ENCODE results near the gene ZFYVE26. TPM values are rescaled to one million over a fixed set of nuclear protein-coding genes. Genes with fewer than 3 reads are reported as not detected.
"Not testable (repeated sequence)": the region's sequence is repeated elsewhere in the genome, so short reads cannot be mapped to it uniquely, and the experiment has no call there.

Gene ZFYVE26
- total and polyA plus RNA-seq, 12 donors, result 6.6 to 33.6 (median 22.1) TPM

DNA sequence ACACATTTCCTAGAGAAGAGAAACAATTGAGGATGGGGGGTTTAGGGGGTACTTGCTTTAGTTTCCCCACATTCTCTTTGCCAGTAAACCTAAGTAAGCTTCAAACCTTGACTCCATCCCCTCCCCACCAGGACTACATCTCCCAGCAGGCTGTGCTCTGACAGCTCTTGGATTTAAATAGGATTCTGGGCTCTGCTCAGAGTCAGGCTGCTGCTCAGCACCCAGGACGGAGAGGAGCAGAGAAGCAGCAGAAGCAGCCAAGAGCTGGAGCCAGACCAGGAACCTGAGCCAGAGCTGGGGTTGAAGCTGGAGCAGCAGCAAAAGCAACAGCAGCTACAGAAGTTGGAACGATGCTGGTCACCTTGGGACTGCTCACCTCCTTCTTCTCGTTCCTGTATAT, 94.1 kb downstream of the ZFYVE26 start:
- Histone ChIP-seq H3K36me3 (replicated peaks in 1 of 2) (no peaks in the 10 kb centered on the region), H3K27ac (no peak overlapping the region), H3K9me3 (replicated peaks in 1 of 3) (no peaks in the 10 kb centered on the region), H3K4me1 (replicated peaks in 1 of 2) (peaks cover 0 to 10% of the 10 kb centered on the region in 2 donors), H3K27me3 (no peaks in the 10 kb centered on the region), H3K4me3 (no peak overlapping the region)
- intact Hi-C loops (cut with DNase I), result no loop called here
- TF ChIP-seq POLR2A (IDR thresholded peaks at IDR 0.05), result peak; percentile 20 to 45
- TF ChIP-seq, protein P1, sequence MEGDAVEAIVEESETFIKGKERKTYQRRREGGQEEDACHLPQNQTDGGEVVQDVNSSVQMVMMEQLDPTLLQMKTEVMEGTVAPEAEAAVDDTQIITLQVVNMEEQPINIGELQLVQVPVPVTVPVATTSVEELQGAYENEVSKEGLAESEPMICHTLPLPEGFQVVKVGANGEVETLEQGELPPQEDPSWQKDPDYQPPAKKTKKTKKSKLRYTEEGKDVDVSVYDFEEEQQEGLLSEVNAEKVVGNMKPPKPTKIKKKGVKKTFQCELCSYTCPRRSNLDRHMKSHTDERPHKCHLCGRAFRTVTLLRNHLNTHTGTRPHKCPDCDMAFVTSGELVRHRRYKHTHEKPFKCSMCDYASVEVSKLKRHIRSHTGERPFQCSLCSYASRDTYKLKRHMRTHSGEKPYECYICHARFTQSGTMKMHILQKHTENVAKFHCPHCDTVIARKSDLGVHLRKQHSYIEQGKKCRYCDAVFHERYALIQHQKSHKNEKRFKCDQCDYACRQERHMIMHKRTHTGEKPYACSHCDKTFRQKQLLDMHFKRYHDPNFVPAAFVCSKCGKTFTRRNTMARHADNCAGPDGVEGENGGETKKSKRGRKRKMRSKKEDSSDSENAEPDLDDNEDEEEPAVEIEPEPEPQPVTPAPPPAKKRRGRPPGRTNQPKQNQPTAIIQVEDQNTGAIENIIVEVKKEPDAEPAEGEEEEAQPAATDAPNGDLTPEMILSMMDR (IDR thresholded peaks at IDR 0.05), result no peak
- peak; percentile 48 to 81 (median 75) for DNase-seq
- 6 to 13% (median 10%) methylated on average over 3 of the region's 3 CpGs for WGBS, 4 donors

DNA sequence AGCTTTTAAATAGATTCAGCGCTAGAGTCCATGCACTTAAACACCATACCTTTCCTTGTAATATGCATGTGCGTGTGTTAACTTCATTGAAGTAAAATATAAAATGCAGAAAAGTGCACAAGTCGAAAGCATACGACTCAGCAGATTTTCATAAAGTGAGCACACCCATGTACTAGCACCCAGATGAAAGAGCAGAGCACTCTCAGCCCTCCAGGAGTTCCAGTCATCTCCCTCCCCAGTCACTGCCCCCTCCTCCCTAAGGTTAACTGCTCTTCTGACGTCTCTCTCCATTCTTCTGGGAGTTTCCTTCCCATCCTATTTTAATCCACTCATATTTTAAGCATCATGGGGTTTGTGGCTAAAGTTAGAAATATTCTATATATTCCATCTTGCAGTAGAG, 94.5 kb downstream of the ZFYVE26 start:
- TF ChIP-seq, protein P1 (IDR thresholded peaks at IDR 0.05), result no peak
- no peak for TF ChIP-seq POLR2A (IDR thresholded peaks at IDR 0.05)
- no peaks in the 10 kb centered on the region for H3K9me3 ChIP-seq (replicated peaks in 1 of 3)
- H3K4me1 ChIP-seq (replicated peaks in 1 of 2), result peaks cover 0 to 10% of the 10 kb centered on the region in 2 donors
- intact Hi-C loops (cut with DNase I), result no loop called here
- H3K4me3 ChIP-seq, result no peak overlapping the region
- H3K27ac ChIP-seq, result no peak overlapping the region
- 62 to 72% (median 70%) methylated on average over 5 of the region's 5 CpGs for WGBS, 4 donors
- H3K36me3 ChIP-seq (replicated peaks in 1 of 2), result no peaks in the 10 kb centered on the region
- H3K27me3 ChIP-seq, result no peaks in the 10 kb centered on the region
- no peak for DNase-seq

DNA sequence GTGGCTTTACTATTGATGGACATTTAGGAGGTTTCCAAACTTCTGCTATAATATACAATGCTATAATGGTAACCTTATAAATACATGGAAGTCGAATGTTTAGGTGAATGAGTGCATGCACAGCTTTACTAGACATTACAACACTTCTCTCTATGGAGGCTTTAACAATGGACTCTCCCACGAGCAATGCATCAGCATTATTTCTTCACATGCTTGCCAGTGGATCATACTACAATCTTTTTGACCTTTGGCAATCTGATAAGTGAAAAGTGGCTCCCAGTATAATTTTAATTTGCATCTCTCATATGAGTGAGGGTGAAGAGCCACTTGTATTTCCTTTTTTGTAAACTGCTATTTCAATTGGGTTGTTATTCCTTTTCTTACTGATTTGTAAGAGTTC, 96.5 kb downstream of the ZFYVE26 start:
- TF ChIP-seq, protein P1 (IDR thresholded peaks at IDR 0.05), result no peak
- TF ChIP-seq POLR2A (IDR thresholded peaks at IDR 0.05), result no peak
- WGBS, 4 donors, result 36 to 50% (median 45%) methylated on average over 2 of the region's 2 CpGs
- no peaks in the 10 kb centered on the region for H3K27me3 ChIP-seq
- no peaks in the 10 kb centered on the region for H3K9me3 ChIP-seq (replicated peaks in 1 of 3)
- peaks cover 10% of the 10 kb centered on the region in 2 donors for H3K4me1 ChIP-seq (replicated peaks in 1 of 2)
- no peak for DNase-seq
- no peaks in the 10 kb centered on the region for H3K36me3 ChIP-seq (replicated peaks in 1 of 2)
- H3K27ac ChIP-seq, result no peak overlapping the region
- intact Hi-C loops (cut with DNase I), result no loop called here
- H3K4me3 ChIP-seq, result no peak overlapping the region

DNA sequence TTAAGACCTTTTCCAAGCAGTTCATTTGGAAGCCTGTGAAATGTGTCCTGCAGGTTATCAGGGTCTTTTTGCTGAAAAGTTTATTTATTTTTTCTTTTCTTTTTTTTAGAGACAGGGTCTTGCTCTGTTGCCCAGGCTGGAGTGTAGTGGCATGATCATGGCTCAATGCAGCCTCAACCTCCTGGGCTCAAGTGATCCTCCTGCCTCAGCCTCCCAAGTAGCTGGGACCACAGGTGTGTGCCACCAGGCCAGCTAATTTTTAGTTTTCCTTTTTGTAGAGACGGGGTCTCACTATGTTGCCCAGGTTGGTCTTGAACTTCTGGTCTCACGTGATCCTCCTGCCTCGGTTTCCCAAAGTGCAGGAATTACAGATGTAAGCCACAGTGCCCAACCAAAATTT, 97.0 kb downstream of the ZFYVE26 start:
- H3K27ac ChIP-seq; DNase-seq; H3K9me3 ChIP-seq (replicated peaks in 1 of 3); intact Hi-C loops (cut with DNase I); H3K4me3 ChIP-seq; H3K36me3 ChIP-seq (replicated peaks in 1 of 2); H3K4me1 ChIP-seq (replicated peaks in 1 of 2); H3K27me3 ChIP-seq: not testable (repeated sequence)
- 81 to 95% (median 83%) methylated on average over 3 of the region's 3 CpGs for WGBS, 4 donors

DNA sequence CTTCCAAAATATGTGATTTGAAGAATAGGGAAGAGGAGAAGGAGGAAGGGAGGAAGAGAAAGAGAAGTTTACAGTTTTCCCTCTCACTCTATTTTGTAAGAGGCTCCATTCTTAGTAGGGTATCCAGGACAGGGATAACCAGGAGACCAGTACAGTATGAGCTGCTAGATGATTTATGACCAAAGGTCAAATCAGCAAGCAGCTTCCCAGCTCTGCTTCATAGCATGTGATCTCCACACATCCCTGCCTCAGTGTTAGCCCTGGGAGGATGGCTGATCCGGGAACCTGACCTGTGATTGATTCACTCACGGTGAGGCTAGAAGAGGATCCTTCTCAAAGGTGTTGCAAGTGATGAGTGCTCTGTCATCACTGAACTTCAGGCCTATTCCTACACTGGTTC, 98.1 kb downstream of the ZFYVE26 start:
- Histone ChIP-seq H3K4me3 (no peak overlapping the region), H3K27ac (no peak overlapping the region), H3K4me1 (replicated peaks in 1 of 2) (peaks cover 10% of the 10 kb centered on the region in 2 donors), H3K9me3 (replicated peaks in 1 of 3) (no peaks in the 10 kb centered on the region), H3K27me3 (no peaks in the 10 kb centered on the region), H3K36me3 (replicated peaks in 1 of 2) (no peaks in the 10 kb centered on the region)
- TF ChIP-seq, protein P1 (IDR thresholded peaks at IDR 0.05), result no peak
- no peak for TF ChIP-seq POLR2A (IDR thresholded peaks at IDR 0.05)
- no peak for DNase-seq
- WGBS, 4 donors, result 55 to 80% (median 66%) methylated on average over 1 to 2 of the region's 2 CpGs
- intact Hi-C loops (cut with DNase I), result no loop called here
